HG02870 (cell line): Measurements from ENCODE around the gene ONECUT3.
"Not testable (repeated sequence)": the region's sequence is repeated elsewhere in the genome, so short reads cannot be mapped to it uniquely, and the experiment has no call there.

Experiments used
- ATAC-seq: cut with Tn5 transposase; IDR thresholded peaks from one replicate; pipeline ENCODE4 v1.9.1; 2021; ENCODE audit warnings: mild to moderate bottlenecking, moderate library complexity; ENCODE audit not compliant: unreplicated experiment

Gene ONECUT3

DNA sequence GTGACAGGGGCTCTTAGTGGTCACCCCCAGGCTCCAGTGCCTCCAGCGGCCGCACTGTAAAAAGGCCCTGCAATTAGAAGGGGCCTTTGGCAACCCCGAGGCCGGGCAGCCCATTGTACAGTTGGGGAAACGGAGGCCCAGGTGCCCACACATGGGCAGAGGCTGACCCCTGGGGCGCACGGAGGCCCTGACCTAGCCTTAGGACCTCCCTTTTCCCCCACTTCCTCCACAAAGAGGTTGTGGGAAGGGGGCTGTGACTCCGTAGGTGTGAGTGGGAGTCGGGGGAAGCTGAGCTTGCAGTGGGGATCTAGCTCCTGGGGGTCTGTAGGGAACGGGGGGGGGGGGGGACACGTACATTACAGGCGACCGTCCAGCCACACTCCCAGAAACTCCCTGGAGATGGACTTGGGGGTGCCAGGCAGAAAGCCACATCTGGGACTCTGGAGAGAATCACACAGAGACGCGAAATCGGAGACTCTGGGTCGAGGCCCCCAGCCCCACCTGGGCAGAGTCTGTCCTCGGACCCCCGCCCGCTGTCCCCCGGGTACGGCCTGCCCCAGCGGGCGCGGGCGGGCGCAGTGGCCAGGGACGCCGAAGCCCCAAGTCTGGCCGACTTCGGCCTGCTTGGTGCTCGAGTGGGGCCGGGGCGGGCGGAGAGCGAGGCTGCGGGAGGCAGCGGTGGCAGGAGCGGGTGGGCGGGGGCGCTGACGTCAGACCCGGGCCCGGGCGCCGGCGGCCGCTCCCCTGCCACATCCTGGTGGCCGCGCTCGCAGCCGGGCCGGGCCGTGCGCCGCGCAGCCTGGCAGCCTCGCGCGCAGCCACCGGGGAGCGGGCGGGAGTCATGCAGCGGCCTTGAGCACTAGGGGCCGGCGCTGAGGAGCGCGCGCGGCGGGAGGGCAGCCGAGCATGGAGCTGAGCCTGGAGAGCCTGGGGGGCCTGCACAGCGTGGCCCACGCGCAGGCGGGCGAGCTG lies at the start of gene ONECUT3:
Gene ONECUT3, plus strand, starts transcription at position 750 of the 972 bp plus-strand sequence. Its CDS starts 157 bp downstream, at position 907.
- no peak for ATAC-seq

DNA sequence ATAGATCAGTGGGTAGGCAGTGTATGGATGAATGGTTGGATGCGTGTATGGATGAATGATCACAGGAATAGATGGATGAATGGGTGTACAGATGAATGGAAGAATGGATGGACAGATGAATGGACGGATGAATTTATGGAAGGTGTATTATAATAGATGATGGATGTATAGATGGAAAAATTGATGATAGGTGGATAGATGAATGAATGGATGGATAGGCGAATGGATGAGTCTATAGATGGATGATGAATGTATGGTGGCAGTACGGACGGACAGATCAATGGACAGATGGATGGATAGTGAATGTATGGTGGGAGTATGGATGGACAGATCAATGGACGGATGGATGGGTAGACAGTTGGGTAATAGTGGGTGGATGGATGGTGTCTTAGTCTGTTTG lies 49.0 kb upstream of the ONECUT3 start:
- ATAC-seq = no peak

DNA sequence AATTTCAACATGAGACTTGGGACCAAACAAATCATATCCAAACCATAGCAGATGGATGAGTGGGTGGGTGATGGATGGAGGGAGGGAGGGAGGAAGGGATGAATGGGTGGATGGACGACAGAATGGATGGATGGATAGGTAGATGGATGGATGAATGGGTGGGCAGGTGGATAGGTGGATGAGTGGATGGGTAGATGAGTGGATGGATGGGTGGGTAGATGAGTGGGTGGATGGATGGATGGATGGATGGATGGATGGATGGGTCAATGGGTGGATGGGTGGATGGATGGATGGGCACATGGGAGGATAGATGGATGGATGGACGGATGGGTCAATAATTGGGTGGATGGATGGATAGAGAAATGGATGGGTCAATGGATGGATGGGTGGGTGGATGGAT lies 47.9 kb upstream of the ONECUT3 start:
- no peak for ATAC-seq

DNA sequence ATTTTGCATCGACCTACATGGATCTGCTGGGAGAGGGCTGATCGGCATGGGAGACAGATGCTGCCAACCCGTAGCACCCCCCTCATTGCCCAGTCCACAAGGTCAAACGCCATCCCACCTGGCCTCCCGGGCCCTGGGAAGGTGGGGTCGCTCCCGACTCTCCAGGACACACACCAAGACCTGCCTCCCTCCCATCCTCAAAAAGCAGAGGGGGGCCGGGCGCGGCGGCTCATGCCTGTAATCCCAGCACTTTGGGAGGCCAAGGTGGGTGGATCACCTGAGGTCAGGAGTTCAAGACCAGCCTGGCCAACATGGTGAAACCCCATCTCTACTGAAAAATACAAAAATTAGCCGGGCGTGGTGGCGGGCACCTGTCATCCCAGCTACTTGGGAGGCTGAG lies 46.7 kb upstream of the ONECUT3 start:
- ATAC-seq = not testable (repeated sequence)

DNA sequence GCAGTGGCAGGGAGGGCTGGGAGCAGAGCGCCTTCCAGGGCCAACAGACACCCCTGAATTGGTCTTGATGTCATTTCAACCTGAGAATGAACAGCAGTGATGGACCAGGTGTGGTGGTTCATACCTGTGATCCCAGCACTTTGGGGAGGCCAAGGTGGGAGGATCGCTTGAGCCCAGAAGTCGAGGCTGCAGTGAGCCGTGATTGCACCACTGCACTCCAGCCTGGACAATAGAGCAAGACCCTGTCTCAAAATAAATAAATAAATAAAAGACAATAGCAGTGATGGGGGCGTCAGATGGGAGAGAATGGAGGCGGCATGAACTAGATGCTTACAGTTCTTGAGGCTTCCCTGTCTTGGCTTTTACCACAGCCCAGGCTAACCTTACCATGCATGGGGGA lies 46.1 kb upstream of the ONECUT3 start:
- ATAC-seq = no peak

DNA sequence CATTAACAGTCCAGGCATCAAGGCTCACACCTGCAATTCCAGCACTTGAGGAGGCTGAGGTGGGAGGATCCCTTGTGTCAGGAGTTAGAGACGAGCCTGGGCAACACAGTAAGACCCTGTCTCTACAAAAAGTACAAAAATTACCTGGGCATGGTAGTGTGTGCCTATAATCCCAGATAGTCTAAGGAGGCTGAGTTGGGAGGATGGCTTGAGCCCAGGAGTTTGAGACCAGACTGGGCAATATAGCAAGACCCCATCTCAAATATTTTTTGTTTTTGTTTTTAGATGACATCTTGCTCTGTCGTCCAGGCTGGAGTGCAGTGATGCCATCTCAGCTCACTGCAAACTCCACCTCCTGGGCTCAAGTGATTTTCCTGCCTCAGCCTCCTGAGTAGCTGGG lies 40.1 kb upstream of the ONECUT3 start:
- ATAC-seq = no peak

DNA sequence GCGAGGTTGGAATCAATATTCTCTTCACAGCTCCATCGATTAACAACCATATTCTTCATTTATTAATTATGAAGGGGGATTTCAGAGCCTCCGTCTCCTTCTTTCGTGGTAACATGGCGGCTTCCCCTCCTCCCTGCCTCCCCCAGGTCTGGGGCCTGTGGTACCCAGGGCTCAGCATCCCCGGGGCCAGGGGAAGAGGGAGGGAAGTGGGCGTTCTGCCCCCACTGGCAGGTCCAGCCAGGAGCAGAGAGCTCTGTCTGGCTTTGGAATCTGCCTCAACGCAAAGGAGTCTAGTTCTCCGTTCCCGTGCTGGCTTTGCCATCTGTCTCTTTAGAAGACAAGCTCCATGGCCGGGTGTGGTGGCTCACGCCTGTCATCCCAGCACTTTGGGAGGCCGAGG lies 37.8 kb upstream of the ONECUT3 start:
- ATAC-seq = no peak

DNA sequence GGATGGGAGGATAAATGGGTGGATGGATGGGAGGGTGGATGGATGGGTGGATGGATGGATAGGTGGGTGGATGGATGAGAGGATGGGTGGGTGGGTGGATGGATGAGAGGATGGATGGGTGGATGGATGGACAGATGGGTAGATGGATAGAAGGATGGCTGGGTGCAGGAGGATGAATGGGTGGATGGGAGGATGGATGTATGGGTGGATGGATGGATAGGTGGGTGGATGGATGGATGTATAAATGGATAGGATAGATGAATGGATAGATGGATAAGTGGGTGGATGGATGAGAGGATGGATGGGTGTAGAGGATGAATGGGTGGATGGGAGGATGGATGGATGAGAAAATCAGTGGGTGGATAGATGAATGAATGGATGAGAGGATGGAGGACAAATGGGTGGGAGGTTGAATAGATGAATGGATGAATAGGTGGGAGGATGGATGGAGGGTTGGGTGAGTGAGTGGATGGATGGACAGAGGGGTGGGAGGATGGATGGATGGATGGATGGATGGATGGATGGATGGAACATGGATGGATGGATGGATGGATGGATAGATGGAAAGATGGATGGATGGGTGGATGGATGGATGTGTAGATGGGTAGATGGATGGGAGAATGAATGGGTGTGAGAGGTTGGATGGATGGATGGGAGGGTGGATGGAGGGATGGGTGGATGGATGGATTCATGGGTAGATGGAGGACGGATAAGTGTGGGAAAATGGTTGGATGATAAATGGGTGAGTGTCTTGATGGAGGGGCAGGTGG lies 35.9 kb upstream of the ONECUT3 start:
- ATAC-seq = no peak

DNA sequence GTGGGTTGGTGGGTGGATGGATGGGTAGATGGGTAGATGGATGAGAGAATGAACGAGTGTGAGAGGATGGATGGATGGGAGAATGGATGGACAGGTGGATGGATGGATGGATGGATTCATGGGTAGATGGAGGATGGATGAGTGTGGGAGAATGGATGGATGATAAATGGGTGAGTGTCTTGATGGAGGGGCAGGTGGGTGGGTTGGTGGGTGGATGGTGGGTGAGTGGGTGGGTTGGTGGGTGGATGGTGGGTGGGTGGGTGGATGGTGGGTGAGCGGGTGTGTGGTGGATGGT lies 35.4 kb upstream of the ONECUT3 start:
- ATAC-seq = no peak

DNA sequence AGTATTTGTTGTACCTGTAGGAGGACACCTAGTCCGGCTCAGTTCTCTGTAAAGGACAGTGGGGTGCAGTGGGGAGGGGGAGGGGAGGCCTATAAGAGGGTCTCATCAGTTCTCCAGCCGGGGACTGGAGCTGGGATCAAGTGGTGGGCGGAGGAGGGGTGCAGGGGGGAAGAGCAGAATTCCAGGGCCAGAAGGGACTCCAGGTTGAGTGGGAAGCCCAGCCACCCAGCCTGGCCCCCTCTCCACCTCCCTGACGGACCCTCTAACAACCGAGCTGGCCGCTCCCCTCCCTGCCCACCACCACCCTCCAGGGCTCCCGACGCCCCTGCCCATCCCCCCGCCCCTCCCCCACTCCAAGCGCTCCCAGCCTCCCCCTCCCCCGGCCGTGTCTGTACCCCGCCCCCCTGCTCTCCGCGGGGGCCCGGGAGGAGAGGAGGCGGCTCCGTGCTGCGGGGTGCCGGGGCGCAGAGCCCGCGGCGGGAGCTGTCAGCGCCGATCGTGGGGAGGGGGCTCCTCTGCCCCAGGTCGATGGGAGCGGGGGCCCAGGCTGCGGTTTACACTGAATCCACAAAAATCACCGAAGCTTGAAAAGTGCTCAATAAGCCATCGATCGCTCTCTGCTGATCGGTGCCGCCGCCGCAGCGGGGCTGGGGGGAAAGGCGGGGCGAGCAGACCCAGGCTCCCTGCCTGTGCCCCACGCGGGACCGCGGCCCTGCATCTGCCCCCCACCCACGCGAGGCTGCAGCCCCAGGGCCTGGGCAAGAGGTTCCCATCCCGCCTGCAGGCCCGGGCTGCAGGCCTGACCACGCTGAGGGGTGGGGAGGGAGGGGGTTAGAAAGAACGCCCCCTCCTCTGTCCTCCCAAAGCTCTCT lies 34.6 kb upstream of the ONECUT3 start:
- ATAC-seq = no peak

DNA sequence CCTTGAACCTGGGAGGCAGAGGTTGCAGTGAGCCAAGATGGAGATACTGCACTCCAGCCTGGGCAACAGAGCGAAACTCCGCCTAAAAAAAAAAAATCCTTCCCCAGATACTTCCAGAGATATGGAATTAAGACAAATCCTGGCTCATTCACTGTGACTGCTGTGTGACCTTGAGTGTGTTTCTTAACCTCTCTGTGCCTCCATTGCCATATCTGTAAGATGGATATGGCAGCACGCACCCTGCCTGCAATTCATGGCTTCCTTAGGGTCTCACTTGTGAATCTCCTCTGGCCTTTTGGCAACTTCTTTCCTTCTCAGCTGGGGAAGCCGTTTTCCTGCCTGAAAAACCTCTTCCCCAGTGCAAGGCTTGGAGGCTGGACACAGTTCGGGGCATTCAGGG lies 33.8 kb upstream of the ONECUT3 start:
- ATAC-seq = no peak

DNA sequence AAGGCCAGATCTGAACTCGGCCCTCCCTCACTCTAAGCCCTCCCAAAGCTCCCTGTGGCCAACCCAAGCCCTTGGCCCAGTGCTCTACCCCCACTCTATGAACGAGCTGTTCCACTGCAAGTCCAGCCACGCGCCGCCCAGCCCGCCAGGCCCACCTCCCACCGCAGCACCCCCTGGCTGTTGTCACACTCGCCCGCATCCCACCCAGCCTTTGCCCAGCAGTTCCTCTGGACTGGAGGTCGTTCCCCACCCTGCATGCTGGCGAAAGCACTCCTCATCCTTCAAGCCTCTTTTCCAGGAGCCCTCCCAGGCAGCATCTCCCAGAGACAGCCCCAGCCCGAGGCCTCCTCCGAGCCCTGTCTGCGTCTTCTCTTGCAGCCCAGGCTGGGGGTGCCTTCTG lies 33.1 kb upstream of the ONECUT3 start:
- ATAC-seq = no peak

DNA sequence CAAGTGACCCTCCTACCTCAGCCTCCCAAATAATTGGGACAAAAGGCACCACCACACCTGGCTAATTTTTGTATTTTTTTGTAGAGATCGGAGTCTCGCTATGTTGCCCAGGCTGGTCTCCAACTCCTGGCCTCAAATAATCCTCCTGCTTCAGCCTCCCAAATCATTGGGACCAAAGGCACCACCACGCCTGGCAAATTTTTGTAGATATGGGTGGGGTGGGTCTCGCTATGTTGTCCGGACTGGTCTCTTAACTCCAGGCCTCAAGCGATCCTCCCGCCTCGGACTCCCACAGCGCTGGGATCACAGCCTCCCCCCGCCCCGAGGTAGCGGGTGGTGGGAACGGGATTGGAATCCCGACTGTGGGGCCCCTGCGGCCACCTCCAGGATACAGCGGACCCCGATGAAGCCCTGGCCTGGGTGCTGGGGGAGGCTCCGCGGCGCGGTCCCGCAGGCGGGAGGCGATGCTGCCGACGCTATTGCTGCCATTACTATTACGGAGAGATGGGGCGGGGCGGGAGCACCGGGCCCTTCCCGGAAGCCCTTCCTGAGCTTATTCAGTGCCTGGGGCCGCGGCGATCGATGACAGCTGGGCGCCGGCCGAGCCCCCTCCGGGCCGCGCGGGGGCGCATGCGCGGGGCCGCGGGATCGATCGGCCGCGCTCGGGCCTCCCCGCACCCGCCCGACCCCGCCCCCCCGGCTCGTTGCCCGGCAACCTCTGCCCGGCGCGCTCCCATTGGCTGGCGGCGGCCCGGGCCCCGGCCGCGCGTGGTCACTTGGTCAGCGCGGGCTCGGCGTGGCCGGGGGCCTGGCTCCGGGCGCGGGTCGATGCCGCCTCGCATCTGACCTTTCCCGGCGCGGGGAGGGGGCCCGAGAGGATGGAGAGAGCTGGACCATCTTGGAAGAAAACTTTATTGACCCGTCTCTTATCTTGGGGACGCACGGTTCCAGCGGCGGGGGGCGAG lies 27.9 kb upstream of the ONECUT3 start:
- no peak for ATAC-seq

DNA sequence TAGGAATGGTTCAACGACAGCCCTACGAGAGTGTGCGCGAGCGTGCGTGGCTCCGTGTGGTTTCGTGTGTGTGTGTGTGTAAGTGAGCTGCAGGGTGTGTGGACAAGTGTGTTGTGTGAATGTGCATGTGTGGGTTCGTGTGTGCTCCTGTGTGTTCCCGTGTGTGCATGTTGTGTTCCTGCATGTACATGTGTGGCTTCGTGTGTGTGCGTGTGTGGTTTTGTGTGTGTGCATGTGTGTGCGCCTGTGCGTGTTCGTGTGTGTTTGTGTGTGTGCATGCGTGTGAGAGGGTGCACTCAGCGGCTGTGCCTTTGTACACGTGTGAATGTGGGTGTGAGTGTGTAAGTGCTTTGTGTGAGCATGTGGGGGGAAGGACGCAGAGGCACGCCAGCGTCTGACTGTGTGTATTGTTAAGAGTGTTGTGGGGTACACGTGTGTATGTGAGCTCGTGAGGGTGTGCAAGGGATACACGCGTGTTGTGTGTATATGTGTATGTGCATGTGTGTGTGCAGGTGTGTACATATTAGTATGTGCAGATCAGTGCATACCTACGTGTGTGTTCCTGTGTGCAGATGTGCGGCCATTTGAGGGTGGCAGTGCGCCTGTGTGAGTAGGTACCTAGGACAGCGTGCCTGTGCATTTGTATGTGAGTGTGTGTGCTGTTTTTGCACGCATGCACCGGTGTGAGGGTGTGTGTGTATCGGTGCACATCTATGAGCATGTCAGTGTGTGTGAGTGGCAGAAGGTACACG lies 24.3 kb upstream of the ONECUT3 start:
- ATAC-seq = no peak

DNA sequence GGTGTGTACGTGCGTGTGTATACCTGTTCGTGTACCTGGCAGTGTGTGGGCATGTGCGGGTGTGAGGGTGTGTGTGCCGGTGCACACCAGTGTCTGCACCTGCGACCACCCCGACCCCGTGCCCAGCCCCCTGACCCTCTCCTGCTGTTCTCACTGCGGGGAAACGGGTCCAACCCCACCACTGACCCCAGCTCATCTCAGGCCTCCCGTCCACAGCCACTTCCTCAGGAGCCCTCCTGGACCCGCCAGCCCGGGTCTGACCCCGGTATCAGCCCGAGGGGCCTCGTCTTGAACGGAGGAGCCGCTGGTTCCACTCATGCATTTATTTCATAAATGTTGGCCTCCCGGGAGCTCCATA lies 23.8 kb upstream of the ONECUT3 start:
- ATAC-seq = no peak

DNA sequence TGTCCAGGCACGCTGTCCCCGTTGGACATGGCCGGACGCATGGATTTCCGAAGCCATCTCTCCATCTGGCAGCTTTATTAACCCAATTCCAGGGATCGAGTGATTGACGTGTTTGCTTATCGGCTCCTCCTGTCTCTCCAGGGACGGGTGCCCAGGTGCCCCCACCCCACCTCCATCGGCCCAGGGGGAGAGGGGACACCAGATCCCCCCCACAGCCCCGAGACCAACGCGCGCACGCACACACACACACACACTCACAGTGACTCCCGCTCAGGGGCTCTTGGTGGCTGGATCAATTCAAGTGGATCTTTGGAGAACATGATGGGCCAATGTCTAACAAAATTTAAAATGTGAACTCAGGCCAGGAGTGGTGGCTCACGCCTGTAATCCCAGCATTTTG lies 23.1 kb upstream of the ONECUT3 start:
- ATAC-seq = no peak

DNA sequence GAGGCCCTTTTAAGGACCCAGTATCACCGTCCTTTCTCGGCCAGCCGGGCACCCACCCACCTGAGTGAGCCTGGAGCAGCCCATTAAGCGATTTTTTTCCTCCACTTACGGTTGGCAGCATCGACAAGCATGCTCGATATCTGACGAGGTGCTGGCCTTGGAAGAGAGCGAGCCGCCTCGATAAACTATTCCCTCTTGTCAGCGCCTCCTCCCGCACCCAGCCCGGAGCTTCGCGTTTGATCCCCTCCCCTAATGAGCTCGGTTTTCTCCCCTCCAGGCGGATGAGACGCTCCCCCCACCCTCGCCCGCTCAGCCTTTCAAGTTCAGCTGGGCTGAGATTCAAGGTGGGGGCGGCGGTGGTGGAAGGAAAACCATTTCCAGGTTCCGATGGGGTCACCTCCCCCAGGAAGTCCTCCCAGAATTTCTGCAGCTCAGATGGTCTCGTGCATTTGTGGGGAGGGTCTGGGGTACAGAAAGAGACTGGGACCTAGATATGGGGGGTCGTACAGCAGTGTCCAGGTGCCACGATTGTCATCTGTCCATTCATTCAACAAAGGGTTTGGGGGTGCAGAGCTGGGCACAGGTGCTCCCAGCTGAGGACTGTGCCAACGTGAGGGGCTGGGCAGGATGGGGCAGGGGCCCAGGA lies 18.9 kb upstream of the ONECUT3 start:
- ATAC-seq = no peak

DNA sequence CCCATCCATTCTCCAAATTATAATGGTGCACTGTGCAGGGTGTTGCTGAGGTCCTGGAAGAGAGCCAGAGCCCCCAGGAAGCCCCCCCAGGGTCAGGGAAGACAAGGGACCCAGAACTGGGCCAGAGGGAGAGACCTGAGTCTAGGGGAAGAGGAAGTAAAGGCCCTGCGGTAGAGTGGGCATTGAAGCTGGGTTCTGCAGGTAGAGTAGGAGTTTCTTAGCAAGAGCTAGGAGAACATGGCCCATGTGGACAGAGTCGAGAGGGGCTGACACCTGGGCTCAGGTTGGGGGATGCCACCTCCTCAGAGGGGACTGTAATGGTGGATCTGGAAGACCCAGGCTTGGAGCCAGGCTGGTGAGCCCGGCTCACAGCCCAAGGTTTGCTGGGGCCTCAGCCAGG lies 17.0 kb upstream of the ONECUT3 start:
- no peak for ATAC-seq

DNA sequence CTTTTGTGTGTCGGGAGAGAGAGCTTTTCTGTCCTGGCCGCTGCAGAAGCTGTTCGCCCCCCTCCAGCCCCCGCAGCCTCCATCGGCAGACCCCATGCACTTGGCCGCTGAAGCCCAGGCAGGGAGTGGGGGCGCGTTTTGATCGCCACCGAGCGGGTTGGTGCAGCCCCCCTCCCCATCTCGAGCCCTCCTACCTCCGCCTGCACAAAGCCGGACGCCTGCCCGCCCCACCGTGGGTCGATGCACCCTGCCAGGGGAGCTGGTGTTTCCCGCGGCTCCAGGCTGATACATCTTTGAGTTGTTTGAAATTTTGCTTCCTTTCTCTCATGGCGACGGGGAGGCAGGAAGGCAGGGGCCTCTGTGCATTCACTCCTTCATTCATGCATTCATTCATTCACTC lies 16.4 kb upstream of the ONECUT3 start:
- no peak for ATAC-seq
